Measurements from ENCODE around the gene PCNX4.

The PCNX4 gene

DNA sequence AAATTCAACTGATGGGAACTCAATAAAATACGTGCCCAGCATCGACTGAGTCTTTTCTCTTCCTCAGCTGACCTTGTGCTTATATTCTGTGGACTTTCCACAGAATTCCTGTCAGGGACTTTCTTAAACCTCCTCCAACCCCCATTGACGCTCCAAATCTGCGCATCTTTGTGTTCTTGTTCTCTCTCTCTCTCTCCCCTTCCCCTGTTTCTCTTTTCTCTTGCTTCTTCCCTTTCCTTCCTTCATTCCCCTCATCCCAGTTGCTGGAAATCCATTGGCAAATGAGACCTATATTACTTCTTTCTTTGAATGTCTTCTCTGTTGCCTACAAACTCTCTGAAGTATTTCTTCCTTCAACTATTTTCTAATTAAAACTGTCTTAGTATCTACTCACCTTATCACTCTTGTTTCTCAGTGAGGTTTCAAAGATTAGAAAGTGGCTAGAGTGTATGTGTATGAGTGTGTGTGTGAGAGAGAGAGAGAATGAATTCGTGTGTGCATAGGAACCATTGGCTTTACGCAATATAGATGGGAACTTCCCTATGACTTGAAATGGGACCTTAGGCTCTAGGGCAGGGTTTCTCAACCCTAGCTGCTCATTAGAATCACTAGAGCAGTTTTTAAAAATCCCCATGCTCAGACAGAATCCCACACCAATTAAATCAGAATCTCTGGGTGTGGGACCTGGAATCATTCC is 115.3 kb downstream of the PCNX4 start:
- TF ChIP-seq, protein P1, sequence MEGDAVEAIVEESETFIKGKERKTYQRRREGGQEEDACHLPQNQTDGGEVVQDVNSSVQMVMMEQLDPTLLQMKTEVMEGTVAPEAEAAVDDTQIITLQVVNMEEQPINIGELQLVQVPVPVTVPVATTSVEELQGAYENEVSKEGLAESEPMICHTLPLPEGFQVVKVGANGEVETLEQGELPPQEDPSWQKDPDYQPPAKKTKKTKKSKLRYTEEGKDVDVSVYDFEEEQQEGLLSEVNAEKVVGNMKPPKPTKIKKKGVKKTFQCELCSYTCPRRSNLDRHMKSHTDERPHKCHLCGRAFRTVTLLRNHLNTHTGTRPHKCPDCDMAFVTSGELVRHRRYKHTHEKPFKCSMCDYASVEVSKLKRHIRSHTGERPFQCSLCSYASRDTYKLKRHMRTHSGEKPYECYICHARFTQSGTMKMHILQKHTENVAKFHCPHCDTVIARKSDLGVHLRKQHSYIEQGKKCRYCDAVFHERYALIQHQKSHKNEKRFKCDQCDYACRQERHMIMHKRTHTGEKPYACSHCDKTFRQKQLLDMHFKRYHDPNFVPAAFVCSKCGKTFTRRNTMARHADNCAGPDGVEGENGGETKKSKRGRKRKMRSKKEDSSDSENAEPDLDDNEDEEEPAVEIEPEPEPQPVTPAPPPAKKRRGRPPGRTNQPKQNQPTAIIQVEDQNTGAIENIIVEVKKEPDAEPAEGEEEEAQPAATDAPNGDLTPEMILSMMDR (IDR thresholded peaks at IDR 0.05; ENCODE audit: low read depth, low read length): no peak
- in situ Hi-C loops (cut with HindIII; ENCODE audit: low sequenced_read_pairs): no loop called here
- DNase-seq (ENCODE audit: low read depth, low spot score): no peak
- H3K4me3 ChIP-seq (ENCODE audit: low read depth, low read length): no peak overlapping the region

DNA sequence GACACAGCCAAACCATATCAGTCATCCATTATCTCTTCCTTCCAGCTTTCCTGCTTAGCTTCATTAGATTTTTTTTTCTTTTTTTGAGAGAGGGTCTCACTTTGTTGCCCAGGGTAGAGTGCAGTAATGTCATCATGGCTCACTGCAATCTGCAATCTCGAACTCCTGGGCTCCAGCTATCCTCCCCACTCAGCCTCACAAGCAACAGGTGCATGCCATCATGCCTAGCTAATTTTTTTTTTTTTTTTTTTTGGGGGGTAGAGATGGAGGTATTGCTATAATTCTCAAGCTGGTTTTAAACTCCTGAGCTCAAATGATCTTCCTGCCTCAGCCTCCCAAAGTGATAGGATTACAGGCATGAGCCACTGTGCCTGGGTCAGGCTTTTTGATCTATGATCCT is 119.0 kb downstream of the PCNX4 start:
- TF ChIP-seq, protein P1 (IDR thresholded peaks at IDR 0.05; ENCODE audit: low read depth, low read length): no peak
- no peak for DNase-seq (ENCODE audit: low read depth, low spot score)
- in situ Hi-C loops (cut with HindIII; ENCODE audit: low sequenced_read_pairs): no loop called here
- no peak overlapping the region for H3K4me3 ChIP-seq (ENCODE audit: low read depth, low read length)

DNA sequence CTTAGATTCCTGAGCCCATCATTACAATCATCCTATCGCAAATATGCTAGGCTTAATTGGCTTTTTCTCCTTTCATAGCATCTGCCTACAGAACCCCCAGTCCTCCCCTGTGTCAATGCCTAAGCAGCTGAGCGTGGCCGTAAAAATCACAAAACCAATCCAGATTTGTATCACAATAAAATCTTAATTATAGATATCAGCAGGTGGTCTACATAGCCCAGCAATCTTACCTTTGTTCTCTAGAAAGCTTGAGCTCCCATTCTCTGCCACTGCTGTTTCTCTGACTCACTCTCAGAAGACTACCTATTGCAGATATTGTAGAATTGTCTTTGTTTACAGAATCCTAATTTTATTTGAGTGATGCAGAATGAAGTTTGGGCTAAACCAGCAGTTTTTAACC is 119.4 kb downstream of the PCNX4 start:
- in situ Hi-C loops (cut with HindIII; ENCODE audit: low sequenced_read_pairs): no loop called here
- H3K4me3 ChIP-seq (ENCODE audit: low read depth, low read length): no peak overlapping the region
- no peak for DNase-seq (ENCODE audit: low read depth, low spot score)
- TF ChIP-seq, protein P1 (IDR thresholded peaks at IDR 0.05; ENCODE audit: low read depth, low read length): no peak

DNA sequence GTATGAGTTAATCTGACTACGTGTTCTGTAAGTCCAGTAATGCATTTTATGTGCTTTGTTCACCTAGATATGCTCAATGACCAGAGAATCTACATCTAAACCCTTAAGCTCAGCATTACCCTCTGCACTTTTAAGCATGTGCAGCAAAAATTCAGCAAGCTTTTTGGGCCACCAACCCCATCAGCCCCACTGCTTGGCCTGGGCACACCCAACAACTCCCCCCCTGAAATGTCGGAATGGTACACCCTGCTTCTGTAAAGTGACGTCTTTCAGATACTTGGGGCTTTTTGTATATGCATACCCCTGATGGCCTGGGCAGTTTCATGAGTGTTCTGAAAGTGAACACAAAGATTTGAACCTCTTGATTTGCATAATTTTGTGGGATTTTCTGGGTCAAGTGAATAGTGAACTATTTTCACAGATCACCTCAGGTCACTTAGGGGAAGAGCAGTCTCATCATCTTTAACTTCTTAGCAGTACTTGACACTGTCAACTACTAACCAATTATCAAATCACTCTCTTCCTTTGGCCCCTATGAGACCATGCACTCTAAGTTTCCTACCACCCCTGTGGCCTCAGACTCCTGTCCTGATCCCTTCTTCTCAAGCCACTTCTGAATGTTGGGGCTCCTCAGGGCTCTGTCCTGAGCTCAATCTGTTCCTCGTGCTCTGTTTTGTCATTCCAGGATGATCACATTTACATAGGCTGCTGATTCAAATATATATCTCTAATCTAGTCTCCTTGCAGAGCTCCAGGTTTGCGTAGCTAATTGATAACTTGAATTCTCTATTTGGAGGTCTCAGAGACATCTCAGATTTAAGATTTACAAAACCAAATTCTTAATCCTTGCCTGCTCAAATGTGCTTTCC is 121.0 kb downstream of the PCNX4 start:
- in situ Hi-C loops (cut with HindIII; ENCODE audit: low sequenced_read_pairs): no loop called here
- TF ChIP-seq, protein P1 (IDR thresholded peaks at IDR 0.05; ENCODE audit: low read depth, low read length): no peak
- H3K4me3 ChIP-seq (ENCODE audit: low read depth, low read length): no peak overlapping the region
- DNase-seq (ENCODE audit: low read depth, low spot score): no peak

DNA sequence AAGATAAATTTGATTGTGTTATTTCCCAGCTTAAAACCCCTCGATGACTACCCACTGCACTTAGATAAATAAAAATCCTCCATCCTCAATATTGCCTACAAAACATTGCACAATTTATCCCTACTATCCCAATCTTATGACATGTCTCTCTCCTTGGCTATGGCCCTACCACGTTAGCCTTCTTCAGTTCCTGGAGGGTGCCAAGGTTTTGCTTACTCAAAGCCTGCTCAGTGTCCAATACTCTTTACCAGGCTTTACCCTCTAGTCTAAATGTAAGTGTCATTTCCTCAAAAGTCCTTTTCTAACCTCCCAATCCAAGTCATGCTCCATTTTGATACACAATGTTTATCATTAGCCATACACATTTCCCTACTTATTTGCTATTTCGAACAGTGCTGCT is 122.3 kb downstream of the PCNX4 start:
- no peak for DNase-seq (ENCODE audit: low read depth, low spot score)
- TF ChIP-seq, protein P1 (IDR thresholded peaks at IDR 0.05; ENCODE audit: low read depth, low read length): no peak

DNA sequence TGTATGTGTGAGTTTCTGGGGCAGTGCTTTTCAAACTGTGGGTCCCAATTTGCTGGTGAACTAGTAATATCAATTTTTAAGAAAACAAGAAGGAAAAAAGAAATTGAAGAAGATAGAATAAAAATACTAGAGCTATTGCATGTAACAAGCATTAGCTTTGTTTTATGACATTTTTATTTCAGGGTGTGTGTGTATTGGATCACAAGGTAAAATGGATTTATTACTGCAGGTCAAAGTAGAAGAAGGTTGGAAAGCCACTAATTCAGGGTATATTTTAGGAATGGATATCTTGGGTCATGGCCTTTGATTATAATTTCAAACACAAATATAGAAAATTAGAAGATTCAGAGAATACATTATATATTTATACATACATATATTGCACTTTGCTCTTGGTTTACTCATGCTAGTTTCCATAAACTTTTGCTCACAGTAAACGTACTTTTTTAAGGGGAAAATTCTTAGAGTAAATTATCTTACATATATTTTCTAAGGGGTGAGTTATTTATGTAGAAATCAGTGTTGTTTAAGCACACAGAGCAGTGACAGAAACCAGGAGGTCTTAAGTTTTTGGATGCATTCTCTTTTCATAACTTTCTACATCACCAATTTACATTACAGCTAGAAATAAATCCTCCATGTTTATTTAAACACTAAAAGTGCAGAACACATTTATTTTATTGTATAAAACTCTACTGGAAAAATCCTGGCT is 122.8 kb downstream of the PCNX4 start:
- in situ Hi-C loops (cut with HindIII; ENCODE audit: low sequenced_read_pairs): no loop called here
- TF ChIP-seq, protein P1 (IDR thresholded peaks at IDR 0.05; ENCODE audit: low read depth, low read length): no peak
- no peak overlapping the region for H3K4me3 ChIP-seq (ENCODE audit: low read depth, low read length)
- no peak for DNase-seq (ENCODE audit: low read depth, low spot score)

More for the DNA sequence above, 122.3 kb downstream of the PCNX4 start:
- in situ Hi-C loops (cut with HindIII; ENCODE audit: low sequenced_read_pairs): no loop called here
- H3K4me3 ChIP-seq (ENCODE audit: low read depth, low read length): no peak overlapping the region
